ENCODE measurements around the gene COPG1. TPM values are rescaled to one million over a fixed set of nuclear protein-coding genes. Genes with fewer than 3 reads are reported as not detected.

Gene COPG1
- total RNA-seq, 3 donors from 2014 or later, result 82.6 to 121 (median 102) TPM

- DNase-seq (ENCODE audit: low spot score in 2 of 2), result no peak
- Histone ChIP-seq H3K4me1 (peaks cover 0 to 3% of the 10 kb centered on the region in 2 donors), H3K36me3 (no peaks in the 10 kb centered on the region), H3K27me3 (no peaks in the 10 kb centered on the region), H3K9me3 (no peaks in the 10 kb centered on the region), H3K4me3 (no peak overlapping the region), H3K27ac (peak overlapping the region in 1 of 2 donors; percentile 58)
- no peak for TF ChIP-seq CTCF (IDR thresholded peaks at IDR 0.05)
- TF ChIP-seq POLR2AphosphoS5 (IDR thresholded peaks at IDR 0.05), result no peak
- TF ChIP-seq POLR2A (IDR thresholded peaks at IDR 0.05), result no peak
- intact Hi-C loops (cut with DNase I; ENCODE audit: low total_unique reads), result no loop called here
These were observed 20.4 kb upstream of the COPG1 start for GRCh38 chr3:129228891-129229585.

DNA sequence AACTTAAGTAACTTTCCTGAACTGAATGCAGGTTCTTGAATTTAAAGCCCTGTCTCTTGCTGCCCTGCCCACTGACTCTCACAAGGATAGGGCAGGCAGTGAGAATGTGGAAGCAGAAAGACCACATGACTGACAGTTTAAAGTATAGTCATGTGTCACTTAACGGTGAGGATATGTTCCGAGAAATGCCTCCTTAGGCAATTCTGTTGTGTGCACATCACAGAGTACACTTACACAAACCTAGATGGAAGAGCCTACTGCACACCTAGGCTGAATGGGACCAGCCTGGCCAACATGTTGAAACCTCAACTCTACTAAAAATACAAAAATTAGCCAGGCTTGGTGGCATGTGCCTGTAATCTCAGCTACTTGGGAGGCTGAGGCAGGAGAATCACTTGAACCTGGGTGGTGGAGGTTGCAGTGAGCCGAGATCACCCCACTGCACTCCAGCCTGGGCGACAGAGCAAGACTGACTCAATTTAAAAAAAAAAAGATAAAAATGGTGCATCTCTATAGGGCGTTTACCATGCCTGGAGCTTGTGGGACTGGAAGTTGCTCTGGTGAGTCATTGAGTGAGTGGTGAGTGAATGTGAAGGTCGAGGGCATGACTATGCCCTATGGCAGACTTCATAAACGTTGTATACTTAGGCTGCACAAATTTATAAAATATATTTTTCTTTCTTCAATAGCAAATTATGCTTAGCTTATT lies 18.9 kb upstream of the COPG1 start:
- no peaks in the 10 kb centered on the region for H3K36me3 ChIP-seq
- intact Hi-C loops (cut with DNase I; ENCODE audit: low total_unique reads), result no loop called here
- TF ChIP-seq POLR2A (IDR thresholded peaks at IDR 0.05) (no peak), CTCF (IDR thresholded peaks at IDR 0.05) (no peak), POLR2AphosphoS5 (IDR thresholded peaks at IDR 0.05) (no peak)
- H3K4me3 ChIP-seq, result no peak overlapping the region
- no peaks in the 10 kb centered on the region for H3K27me3 ChIP-seq
- H3K27ac ChIP-seq, result peak overlapping the region in 1 of 2 donors; percentile 61
- peaks cover 0 to 2% of the 10 kb centered on the region in 2 donors for H3K4me1 ChIP-seq
- DNase-seq (ENCODE audit: low spot score in 2 of 2), result no peak
- H3K9me3 ChIP-seq, result no peaks in the 10 kb centered on the region

- DNase-seq (ENCODE audit: low spot score in 2 of 2), result no peak
- Histone ChIP-seq H3K4me3 (no peak overlapping the region), H3K27me3 (no peaks in the 10 kb centered on the region), H3K36me3 (no peaks in the 10 kb centered on the region), H3K9me3 (no peaks in the 10 kb centered on the region), H3K4me1 (no peaks in the 10 kb centered on the region), H3K27ac (no peak overlapping the region)
- intact Hi-C loops (cut with DNase I; ENCODE audit: low total_unique reads), result no loop called here
- TF ChIP-seq POLR2AphosphoS5 (IDR thresholded peaks at IDR 0.05) (no peak), POLR2A (IDR thresholded peaks at IDR 0.05) (no peak), CTCF (IDR thresholded peaks at IDR 0.05) (no peak)
These were observed 17.9 kb upstream of the COPG1 start for GRCh38 chr3:129231331-129232119.

GRCh38 chr3:129233538-129233937 lies 15.9 kb upstream of the COPG1 start:
- Histone ChIP-seq H3K9me3 (no peaks in the 10 kb centered on the region), H3K36me3 (no peaks in the 10 kb centered on the region), H3K27ac (no peak overlapping the region), H3K4me1 (no peaks in the 10 kb centered on the region), H3K27me3 (no peaks in the 10 kb centered on the region), H3K4me3 (no peak overlapping the region)
- intact Hi-C loops (cut with DNase I; ENCODE audit: low total_unique reads), result no loop called here
- peak in 1 of 2 donors; percentile 32 for DNase-seq (ENCODE audit: low spot score in 2 of 2)
- TF ChIP-seq POLR2AphosphoS5 (IDR thresholded peaks at IDR 0.05) (peak in 1 of 3 donors; percentile 25), POLR2A (IDR thresholded peaks at IDR 0.05) (no peak)

GRCh38 chr3:129234441-129234840 lies 15.0 kb upstream of the COPG1 start:
- no peaks in the 10 kb centered on the region for H3K36me3 ChIP-seq
- no peak overlapping the region for H3K27ac ChIP-seq
- no peaks in the 10 kb centered on the region for H3K9me3 ChIP-seq
- intact Hi-C loops (cut with DNase I; ENCODE audit: low total_unique reads), result no loop called here
- no peaks in the 10 kb centered on the region for H3K27me3 ChIP-seq
- no peak for DNase-seq (ENCODE audit: low spot score in 2 of 2)
- no peak for TF ChIP-seq POLR2AphosphoS5 (IDR thresholded peaks at IDR 0.05)
- TF ChIP-seq CTCF (IDR thresholded peaks at IDR 0.05), result no peak
- TF ChIP-seq POLR2A (IDR thresholded peaks at IDR 0.05), result no peak
- H3K4me1 ChIP-seq, result no peaks in the 10 kb centered on the region
- no peak overlapping the region for H3K4me3 ChIP-seq

Measured in breast epithelium (tissue), 4 donors.